ENCODE measurements around the gene IGSF5.

DNA sequence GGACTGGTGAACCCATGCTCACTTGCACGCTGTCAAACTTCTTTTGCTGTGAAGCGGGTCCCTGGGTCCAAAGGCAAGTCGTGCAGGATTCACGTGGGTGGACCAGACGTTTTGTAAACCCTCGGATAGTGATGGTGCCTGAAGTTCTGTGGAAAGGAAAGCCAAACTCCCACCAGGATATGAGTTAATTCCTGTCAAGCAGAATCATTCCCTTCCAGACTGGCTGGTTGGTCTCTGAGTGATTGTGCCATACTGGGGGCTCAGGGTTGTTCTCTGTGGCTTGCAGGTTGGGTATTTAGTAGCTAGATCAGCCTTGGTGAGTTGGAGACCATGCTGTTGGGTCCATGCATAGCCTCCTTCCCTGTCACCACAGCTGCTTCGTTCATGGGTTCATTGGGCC, 32.7 kb upstream of the IGSF5 start:
- TF ChIP-seq, protein P1, sequence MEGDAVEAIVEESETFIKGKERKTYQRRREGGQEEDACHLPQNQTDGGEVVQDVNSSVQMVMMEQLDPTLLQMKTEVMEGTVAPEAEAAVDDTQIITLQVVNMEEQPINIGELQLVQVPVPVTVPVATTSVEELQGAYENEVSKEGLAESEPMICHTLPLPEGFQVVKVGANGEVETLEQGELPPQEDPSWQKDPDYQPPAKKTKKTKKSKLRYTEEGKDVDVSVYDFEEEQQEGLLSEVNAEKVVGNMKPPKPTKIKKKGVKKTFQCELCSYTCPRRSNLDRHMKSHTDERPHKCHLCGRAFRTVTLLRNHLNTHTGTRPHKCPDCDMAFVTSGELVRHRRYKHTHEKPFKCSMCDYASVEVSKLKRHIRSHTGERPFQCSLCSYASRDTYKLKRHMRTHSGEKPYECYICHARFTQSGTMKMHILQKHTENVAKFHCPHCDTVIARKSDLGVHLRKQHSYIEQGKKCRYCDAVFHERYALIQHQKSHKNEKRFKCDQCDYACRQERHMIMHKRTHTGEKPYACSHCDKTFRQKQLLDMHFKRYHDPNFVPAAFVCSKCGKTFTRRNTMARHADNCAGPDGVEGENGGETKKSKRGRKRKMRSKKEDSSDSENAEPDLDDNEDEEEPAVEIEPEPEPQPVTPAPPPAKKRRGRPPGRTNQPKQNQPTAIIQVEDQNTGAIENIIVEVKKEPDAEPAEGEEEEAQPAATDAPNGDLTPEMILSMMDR (conservative IDR thresholded peaks at IDR 0.05 in 1 of 2, IDR thresholded peaks at IDR 0.05 in 1 of 2; ENCODE audit: extremely low read depth in 1 of 2, insufficient read depth in 1 of 2, low read depth in 1 of 2, low read length in 2 of 2) = no peak
- no peak for TF ChIP-seq EZH2 (IDR thresholded peaks at IDR 0.05; ENCODE audit: borderline replicate concordance, low read length)

Data from mammary epithelial cell (primary cell).